Measurements from ENCODE around the gene AGTR1.

The AGTR1 gene

DNA sequence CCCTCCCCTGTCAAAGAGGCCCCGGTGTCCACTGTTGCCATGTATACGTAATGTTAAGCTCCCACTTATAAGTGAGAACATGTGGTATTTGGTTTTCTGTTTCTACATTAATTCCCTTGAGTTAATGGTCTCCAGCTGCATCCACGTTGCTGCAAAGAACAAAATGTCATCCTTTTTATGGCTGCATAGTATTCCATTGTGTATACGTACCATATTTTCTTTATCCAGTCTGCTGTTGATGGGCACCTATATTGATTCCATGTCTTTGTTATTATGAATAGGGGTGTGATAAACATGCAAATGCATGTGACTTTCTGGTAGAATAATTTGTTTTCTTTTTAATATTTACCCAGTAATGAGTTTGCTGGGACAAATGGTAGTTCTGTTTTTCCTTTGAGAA is 43.3 kb upstream of the AGTR1 start:
- H4K20me1 ChIP-seq (ENCODE audit: control insufficient read depth, insufficient read depth, low read depth, low read length), result no peaks in the 10 kb centered on the region
- H3F3A ChIP-seq (ENCODE audit: control insufficient read depth, insufficient read depth), result no peaks in the 10 kb centered on the region
- no peak overlapping the region for H3K4me3 ChIP-seq (ENCODE audit: low read length)
- no peaks in the 10 kb centered on the region for H3K79me2 ChIP-seq (ENCODE audit: control insufficient read depth, low read length)
- no peaks in the 10 kb centered on the region for H3K9me3 ChIP-seq (ENCODE audit: control insufficient read depth, insufficient read depth, low read length)
- H3K4me2 ChIP-seq (ENCODE audit: low read length), result no peak overlapping the region
- H3K36me3 ChIP-seq (ENCODE audit: control insufficient read depth, low read length), result no peaks in the 10 kb centered on the region
- H3K9me2 ChIP-seq (replicated peaks; ENCODE audit: control insufficient read depth, low read length), result no peaks in the 10 kb centered on the region
- H3K27me3 ChIP-seq (ENCODE audit: control insufficient read depth, low read length), result no peaks in the 10 kb centered on the region
- no peak for TF ChIP-seq EZH2phosphoT487 (IDR thresholded peaks at IDR 0.05; ENCODE audit: borderline replicate concordance, low read length)
- TF ChIP-seq, protein P1, sequence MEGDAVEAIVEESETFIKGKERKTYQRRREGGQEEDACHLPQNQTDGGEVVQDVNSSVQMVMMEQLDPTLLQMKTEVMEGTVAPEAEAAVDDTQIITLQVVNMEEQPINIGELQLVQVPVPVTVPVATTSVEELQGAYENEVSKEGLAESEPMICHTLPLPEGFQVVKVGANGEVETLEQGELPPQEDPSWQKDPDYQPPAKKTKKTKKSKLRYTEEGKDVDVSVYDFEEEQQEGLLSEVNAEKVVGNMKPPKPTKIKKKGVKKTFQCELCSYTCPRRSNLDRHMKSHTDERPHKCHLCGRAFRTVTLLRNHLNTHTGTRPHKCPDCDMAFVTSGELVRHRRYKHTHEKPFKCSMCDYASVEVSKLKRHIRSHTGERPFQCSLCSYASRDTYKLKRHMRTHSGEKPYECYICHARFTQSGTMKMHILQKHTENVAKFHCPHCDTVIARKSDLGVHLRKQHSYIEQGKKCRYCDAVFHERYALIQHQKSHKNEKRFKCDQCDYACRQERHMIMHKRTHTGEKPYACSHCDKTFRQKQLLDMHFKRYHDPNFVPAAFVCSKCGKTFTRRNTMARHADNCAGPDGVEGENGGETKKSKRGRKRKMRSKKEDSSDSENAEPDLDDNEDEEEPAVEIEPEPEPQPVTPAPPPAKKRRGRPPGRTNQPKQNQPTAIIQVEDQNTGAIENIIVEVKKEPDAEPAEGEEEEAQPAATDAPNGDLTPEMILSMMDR (IDR thresholded peaks at IDR 0.05; ENCODE audit: low read depth, low read length, poor library complexity, severe bottlenecking), result no peak
- H3K4me1 ChIP-seq (ENCODE audit: control insufficient read depth, low read length), result no peaks in the 10 kb centered on the region
- H3K27ac ChIP-seq (ENCODE audit: low read depth, low read length), result no peak overlapping the region

DNA sequence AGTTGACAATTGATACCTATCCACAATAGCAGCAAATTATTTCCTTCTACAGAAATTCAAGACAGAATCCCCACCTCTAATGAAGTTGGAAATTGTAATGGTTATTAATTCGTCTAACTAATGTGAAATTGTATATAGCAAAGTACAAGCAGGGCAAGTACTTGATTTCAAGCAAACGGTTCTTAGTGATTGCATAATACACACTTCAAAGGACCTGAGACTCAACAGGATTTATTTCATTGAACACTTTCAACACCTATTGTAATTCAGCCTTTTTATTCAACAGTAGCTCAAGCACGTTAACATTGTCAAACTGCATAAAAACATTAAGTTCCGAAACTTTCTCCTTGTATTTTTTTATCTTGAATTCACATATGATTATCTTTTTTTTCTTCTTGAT is 40.2 kb upstream of the AGTR1 start:
- Histone ChIP-seq H3K36me3 (ENCODE audit: control insufficient read depth, low read length) (no peaks in the 10 kb centered on the region), H3K79me2 (ENCODE audit: control insufficient read depth, low read length) (no peaks in the 10 kb centered on the region), H3F3A (ENCODE audit: control insufficient read depth, insufficient read depth) (no peaks in the 10 kb centered on the region), H3K9me2 (replicated peaks; ENCODE audit: control insufficient read depth, low read length) (no peaks in the 10 kb centered on the region), H3K27me3 (ENCODE audit: control insufficient read depth, low read length) (no peaks in the 10 kb centered on the region), H3K9me3 (ENCODE audit: control insufficient read depth, insufficient read depth, low read length) (no peaks in the 10 kb centered on the region), H3K4me1 (ENCODE audit: control insufficient read depth, low read length) (no peaks in the 10 kb centered on the region), H3K4me2 (ENCODE audit: low read length) (no peak overlapping the region), H3K27ac (ENCODE audit: low read depth, low read length) (no peak overlapping the region), H4K20me1 (ENCODE audit: control insufficient read depth, insufficient read depth, low read depth, low read length) (no peaks in the 10 kb centered on the region), H3K4me3 (ENCODE audit: low read length) (no peak overlapping the region)
- no peak for TF ChIP-seq EZH2phosphoT487 (IDR thresholded peaks at IDR 0.05; ENCODE audit: borderline replicate concordance, low read length)
- TF ChIP-seq, protein P1 (IDR thresholded peaks at IDR 0.05; ENCODE audit: low read depth, low read length, poor library complexity, severe bottlenecking), result no peak

DNA sequence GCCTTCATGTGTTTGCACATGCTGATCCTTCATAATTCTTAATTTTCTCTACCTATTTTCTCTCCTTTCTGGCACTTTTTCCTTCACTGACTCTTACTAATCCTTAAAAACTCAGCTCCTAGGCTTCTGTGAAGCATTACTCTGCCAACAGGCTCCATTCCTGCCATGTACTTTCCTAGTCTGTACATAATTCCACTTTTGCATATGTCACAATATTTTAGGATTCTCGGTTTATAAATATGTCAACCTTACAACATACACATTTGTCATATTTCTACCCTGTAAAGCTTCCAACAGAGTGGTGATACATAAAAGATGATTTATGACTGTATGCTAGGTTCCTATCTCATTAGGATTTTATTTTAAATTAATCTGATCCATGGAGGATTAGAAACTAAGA is 38.2 kb upstream of the AGTR1 start:
- Histone ChIP-seq H3K4me3 (ENCODE audit: low read length) (no peak overlapping the region), H3K4me2 (ENCODE audit: low read length) (no peak overlapping the region), H3K27me3 (ENCODE audit: control insufficient read depth, low read length) (no peaks in the 10 kb centered on the region), H3K4me1 (ENCODE audit: control insufficient read depth, low read length) (no peaks in the 10 kb centered on the region), H3K9me3 (ENCODE audit: control insufficient read depth, insufficient read depth, low read length) (no peaks in the 10 kb centered on the region), H3K27ac (ENCODE audit: low read depth, low read length) (no peak overlapping the region), H3K79me2 (ENCODE audit: control insufficient read depth, low read length) (no peaks in the 10 kb centered on the region), H4K20me1 (ENCODE audit: control insufficient read depth, insufficient read depth, low read depth, low read length) (no peaks in the 10 kb centered on the region), H3F3A (ENCODE audit: control insufficient read depth, insufficient read depth) (no peaks in the 10 kb centered on the region), H3K36me3 (ENCODE audit: control insufficient read depth, low read length) (no peaks in the 10 kb centered on the region), H3K9me2 (replicated peaks; ENCODE audit: control insufficient read depth, low read length) (no peaks in the 10 kb centered on the region)
- no peak for TF ChIP-seq EZH2phosphoT487 (IDR thresholded peaks at IDR 0.05; ENCODE audit: borderline replicate concordance, low read length)
- TF ChIP-seq, protein P1 (IDR thresholded peaks at IDR 0.05; ENCODE audit: low read depth, low read length, poor library complexity, severe bottlenecking), result no peak

DNA sequence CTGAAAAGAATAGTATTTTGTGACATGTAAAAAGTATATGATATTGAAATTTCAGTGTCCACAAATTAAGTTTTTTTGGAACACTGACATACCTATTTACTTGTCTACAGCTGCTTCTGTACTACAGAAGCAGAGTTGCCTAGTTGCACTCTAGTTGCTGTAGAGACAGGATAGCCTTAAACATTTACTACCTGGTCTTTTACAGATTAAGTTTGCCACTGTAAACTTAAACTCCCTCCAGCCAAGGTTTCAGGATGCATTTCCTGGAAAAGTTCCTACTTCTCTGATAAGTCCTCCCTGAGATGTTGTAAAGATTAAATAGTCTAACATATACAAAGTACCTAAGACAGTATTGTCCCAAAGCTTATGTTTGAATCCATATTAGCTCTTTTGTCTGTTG is 17.4 kb upstream of the AGTR1 start:
- H3K27ac ChIP-seq (ENCODE audit: low read depth, low read length), result no peak overlapping the region
- H3K36me3 ChIP-seq (ENCODE audit: control insufficient read depth, low read length), result no peaks in the 10 kb centered on the region
- H3K27me3 ChIP-seq (ENCODE audit: control insufficient read depth, low read length), result no peaks in the 10 kb centered on the region
- no peak overlapping the region for H3K4me2 ChIP-seq (ENCODE audit: low read length)
- no peaks in the 10 kb centered on the region for H3K9me2 ChIP-seq (replicated peaks; ENCODE audit: control insufficient read depth, low read length)
- no peaks in the 10 kb centered on the region for H3K4me1 ChIP-seq (ENCODE audit: control insufficient read depth, low read length)
- H3K79me2 ChIP-seq (ENCODE audit: control insufficient read depth, low read length), result no peaks in the 10 kb centered on the region
- TF ChIP-seq, protein P1 (IDR thresholded peaks at IDR 0.05; ENCODE audit: low read depth, low read length, poor library complexity, severe bottlenecking), result no peak
- TF ChIP-seq EZH2phosphoT487 (IDR thresholded peaks at IDR 0.05; ENCODE audit: borderline replicate concordance, low read length), result no peak
- H4K20me1 ChIP-seq (ENCODE audit: control insufficient read depth, insufficient read depth, low read depth, low read length), result no peaks in the 10 kb centered on the region
- H3F3A ChIP-seq (ENCODE audit: control insufficient read depth, insufficient read depth), result no peaks in the 10 kb centered on the region
- no peak overlapping the region for H3K4me3 ChIP-seq (ENCODE audit: low read length)
- H3K9me3 ChIP-seq (ENCODE audit: control insufficient read depth, insufficient read depth, low read length), result no peaks in the 10 kb centered on the region

Measured in DOHH2 (cell line).